Activated CD8-positive, alpha-beta T cell treated with anti-CD3 and anti-CD28 coated beads, Interleukin-2, amount 10 ng/mL, durations not matched to agents 7 days and 5 days (primary cell): Measurements from ENCODE around the gene MORN4. TPM values are rescaled to one million over a fixed set of nuclear protein-coding genes. Genes with fewer than 3 reads are reported as not detected.
"Not testable (repeated sequence)": the region's sequence is repeated elsewhere in the genome, so short reads cannot be mapped to it uniquely, and the experiment has no call there.

Source experiments
- ATAC-seq: fragments of 150-1000 bp; cut with Tn5 transposase; one replicate; pipeline ENCODE4 v1.10.0; 2021; ENCODE audit warnings: moderate library complexity
- CTCF ChIA-PET: fragments of 350-600 bp; sonication (Branson Sonifier 250); formaldehyde crosslinking; loops from one replicate; lab custom pipeline; 2021; ENCODE audit warnings: antibody characterized with exemption; lab: Charles Lee
- POLR2A ChIA-PET: fragments of 350-600 bp; sonication (Branson Sonifier 250); formaldehyde crosslinking; loops from one replicate; lab custom pipeline; 2021; ENCODE audit warnings: antibody characterized with exemption; lab: Charles Lee
- DNase-seq: peaks from one replicate; pipeline ENCODE4 v3.0.0-alpha.2; 2020
- H3K27ac Mint-ChIP-seq: one replicate; pipeline ENCODE4 v1.8.0; 2021; ENCODE audit warnings: mild to moderate bottlenecking, mixed read lengths
- H3K27me3 Mint-ChIP-seq: one replicate; pipeline ENCODE4 v1.8.0; 2021; ENCODE audit warnings: low read depth, mixed read lengths
- H3K36me3 Mint-ChIP-seq: one replicate; pipeline ENCODE4 v1.8.0; 2021; ENCODE audit warnings: low read depth, mixed read lengths
- H3K4me1 Mint-ChIP-seq: one replicate; pipeline ENCODE4 v1.8.0; 2021; ENCODE audit warnings: low read depth, mixed read lengths
- H3K4me3 Mint-ChIP-seq: one replicate; pipeline ENCODE4 v1.8.0; 2021; ENCODE audit warnings: mild to moderate bottlenecking, mixed read lengths
- H3K9me3 Mint-ChIP-seq: one replicate; pipeline ENCODE4 v1.8.0; 2022; ENCODE audit warnings: mixed read lengths; ENCODE audit not compliant: insufficient read depth
- total RNA-seq, 2 experiments: library from RNA; stranded (reverse); gene quantifications; one replicate each; pipeline ENCODE4 v1.2.3, GENCODE V29; 2021

The MORN4 gene
- total RNA-seq, 2 experiments from 2014 or later = 1.1 to 1.2 TPM

DNA sequence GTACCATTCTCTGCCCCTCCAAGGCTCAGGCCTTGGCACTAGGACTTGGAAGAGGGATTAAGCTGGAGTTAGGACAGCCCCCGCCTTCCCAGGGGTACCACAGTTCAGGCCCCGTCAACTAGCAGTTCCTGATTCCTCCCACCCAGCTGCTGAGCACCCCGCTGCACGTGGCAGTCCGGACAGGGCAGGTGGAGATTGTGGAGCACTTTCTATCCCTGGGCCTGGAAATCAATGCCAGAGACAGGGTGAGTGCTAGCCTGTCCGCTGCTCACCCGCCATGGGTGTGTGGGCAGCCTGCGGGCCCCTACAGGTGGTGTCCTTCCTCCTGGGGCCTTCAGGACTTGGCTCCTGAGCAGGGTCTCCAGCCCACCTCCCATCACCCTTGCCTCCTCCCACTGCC is 51.1 kb downstream of the MORN4 start:
- ChIA-PET POLR2A (no interaction called here), CTCF (no interaction called here)
- H3K36me3 Mint-ChIP-seq = no peaks in the 10 kb centered on the region
- H3K4me1 Mint-ChIP-seq = no peaks in the 10 kb centered on the region
- H3K9me3 Mint-ChIP-seq = no peaks in the 10 kb centered on the region
- H3K27me3 Mint-ChIP-seq = peaks cover 5% of the 10 kb centered on the region
- no peak overlapping the region for H3K27ac Mint-ChIP-seq
- ATAC-seq (no peak), DNase-seq (no peak)
- no peak overlapping the region for H3K4me3 Mint-ChIP-seq

DNA sequence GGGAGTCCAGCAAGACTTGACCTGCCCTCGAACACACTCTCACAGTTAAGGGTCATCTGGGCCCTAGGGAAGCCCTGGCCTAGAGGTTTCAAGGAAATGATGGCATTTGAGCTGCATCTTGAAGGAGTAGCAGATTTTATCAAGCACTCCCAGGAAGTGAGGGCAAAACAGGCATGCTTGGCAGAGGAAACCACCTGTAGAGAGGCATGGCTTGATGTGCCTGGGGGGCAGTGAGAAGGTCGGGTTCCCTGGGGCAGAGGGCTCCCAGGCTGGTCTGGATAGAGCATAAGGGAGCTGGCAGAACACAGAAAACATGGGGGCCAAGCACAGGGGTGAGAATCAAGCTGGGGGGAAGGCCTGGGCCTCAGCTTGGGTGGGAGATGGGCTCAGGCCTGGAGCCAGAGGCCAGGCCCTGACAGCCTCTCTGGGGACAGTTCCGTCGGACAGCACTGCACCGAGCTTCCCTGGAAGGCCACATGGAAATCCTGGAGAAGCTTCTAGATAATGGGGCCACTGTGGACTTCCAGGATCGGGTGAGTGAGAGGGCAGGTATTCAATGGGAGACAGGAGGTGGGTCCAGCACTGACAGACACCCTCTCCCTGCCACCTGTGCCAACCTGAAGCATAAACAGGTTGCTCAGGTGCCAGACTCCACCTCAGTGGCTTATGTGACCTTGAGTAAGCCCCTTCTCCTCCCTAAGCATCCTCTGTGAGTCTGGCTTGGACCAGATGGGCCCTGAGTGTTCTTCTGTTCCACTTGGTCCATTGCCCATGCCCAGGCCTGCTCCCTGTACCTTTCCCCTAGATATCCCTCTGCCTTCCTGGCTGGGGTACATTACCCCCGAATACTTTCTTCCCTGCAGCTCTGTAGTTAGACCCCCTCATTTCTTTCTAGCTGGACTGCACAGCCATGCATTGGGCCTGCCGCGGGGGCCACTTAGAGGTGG is 52.6 kb downstream of the MORN4 start:
- POLR2A ChIA-PET = no interaction called here
- no peaks in the 10 kb centered on the region for H3K9me3 Mint-ChIP-seq
- CTCF ChIA-PET = no interaction called here
- no peaks in the 10 kb centered on the region for H3K4me1 Mint-ChIP-seq
- no peak overlapping the region for H3K27ac Mint-ChIP-seq
- ATAC-seq (no peak), DNase-seq (no peak)
- no peak overlapping the region for H3K4me3 Mint-ChIP-seq
- H3K36me3 Mint-ChIP-seq = no peaks in the 10 kb centered on the region
- no peaks in the 10 kb centered on the region for H3K27me3 Mint-ChIP-seq

DNA sequence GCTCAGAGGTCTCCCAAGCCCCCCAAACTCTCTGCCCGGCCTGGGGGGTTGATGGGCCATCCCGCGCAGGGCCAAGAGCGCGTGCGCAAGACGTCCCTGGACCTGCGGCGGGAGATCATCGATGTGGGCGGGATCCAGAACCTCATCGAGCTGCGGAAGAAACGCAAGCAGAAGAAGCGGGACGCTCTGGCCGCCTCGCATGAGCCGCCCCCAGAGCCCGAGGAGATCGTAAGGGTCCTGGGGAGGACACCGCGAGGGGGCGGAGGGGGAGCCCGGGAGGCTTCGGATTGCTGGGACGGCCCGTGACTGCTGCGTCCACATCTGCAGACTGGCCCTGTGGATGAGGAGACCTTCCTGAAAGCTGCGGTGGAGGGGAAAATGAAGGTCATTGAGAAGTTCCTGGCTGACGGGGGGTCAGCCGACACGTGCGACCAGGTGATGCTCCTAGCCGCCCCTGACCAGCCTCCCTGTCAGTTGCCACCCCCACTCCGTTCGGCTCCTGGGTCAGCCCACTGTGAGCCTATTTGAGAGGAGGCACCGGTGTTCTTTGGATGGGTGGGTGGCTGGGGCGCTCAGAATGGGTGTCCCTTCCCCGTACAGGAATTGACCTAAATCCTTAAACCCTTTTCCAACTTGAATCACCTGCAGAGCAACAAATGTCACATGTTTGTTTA is 55.0 kb downstream of the MORN4 start:
- ChIA-PET POLR2A (no interaction called here), CTCF (no interaction called here)
- no peak overlapping the region for H3K27ac Mint-ChIP-seq
- ATAC-seq (no peak), DNase-seq (no peak)
- no peaks in the 10 kb centered on the region for H3K4me1 Mint-ChIP-seq
- no peak overlapping the region for H3K4me3 Mint-ChIP-seq
- H3K36me3 Mint-ChIP-seq = no peaks in the 10 kb centered on the region
- H3K9me3 Mint-ChIP-seq = no peaks in the 10 kb centered on the region
- H3K27me3 Mint-ChIP-seq = no peaks in the 10 kb centered on the region

DNA sequence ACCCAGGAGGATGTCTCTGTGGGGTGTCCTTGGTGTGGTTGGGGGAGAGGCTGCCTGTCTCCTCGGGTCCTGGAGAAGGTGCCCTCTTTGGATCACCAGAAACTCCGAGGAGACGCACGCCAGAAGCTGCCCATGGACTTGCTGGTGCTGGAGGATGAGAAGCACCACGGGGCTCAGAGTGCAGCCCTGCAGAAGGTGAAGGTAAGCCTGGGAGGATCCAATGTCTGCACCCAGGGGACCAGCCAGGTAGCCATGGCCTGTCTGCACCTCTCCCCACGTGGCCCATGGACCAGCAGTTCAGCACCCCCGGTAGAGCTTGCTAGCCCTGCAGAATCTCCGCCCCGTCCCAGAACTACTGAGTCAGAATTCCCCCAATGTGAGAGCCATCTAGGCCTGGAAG is 55.6 kb downstream of the MORN4 start:
- POLR2A ChIA-PET = no interaction called here
- H3K27me3 Mint-ChIP-seq = no peaks in the 10 kb centered on the region
- H3K9me3 Mint-ChIP-seq = no peaks in the 10 kb centered on the region
- H3K4me3 Mint-ChIP-seq = no peak overlapping the region
- no peak for DNase-seq
- no peak overlapping the region for H3K27ac Mint-ChIP-seq
- ATAC-seq = no peak
- no peaks in the 10 kb centered on the region for H3K4me1 Mint-ChIP-seq
- H3K36me3 Mint-ChIP-seq = no peaks in the 10 kb centered on the region
- CTCF ChIA-PET = no interaction called here

DNA sequence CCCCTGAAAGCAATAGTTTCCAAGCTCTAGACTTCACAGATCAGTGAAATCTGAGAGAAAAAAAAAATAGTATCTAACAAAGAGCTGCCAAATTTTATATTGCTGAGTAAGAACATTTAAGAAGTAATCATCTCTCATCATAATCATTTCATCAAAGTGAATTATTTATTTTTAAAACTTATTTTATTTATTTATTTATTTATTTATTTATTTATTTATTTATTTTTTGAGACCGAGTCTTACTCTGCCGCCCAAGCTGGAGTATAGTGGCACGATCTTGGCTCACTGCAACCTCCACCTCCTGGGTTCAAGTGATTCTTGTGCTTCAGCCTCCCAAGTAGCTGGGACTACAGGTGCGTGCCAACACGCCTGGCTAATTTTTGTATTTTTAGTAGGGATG is 56.8 kb downstream of the MORN4 start:
- H3K27me3 Mint-ChIP-seq, H3K36me3 Mint-ChIP-seq, H3K9me3 Mint-ChIP-seq, H3K27ac Mint-ChIP-seq, ATAC-seq, H3K4me3 Mint-ChIP-seq, H3K4me1 Mint-ChIP-seq, DNase-seq, POLR2A ChIA-PET: not testable (repeated sequence)
- CTCF ChIA-PET = interaction anchor here (1.1 kb wide), 1 partner anchor 42 kb away, joined by 4 read pairs; no protein-coding TSS in a partner anchor

DNA sequence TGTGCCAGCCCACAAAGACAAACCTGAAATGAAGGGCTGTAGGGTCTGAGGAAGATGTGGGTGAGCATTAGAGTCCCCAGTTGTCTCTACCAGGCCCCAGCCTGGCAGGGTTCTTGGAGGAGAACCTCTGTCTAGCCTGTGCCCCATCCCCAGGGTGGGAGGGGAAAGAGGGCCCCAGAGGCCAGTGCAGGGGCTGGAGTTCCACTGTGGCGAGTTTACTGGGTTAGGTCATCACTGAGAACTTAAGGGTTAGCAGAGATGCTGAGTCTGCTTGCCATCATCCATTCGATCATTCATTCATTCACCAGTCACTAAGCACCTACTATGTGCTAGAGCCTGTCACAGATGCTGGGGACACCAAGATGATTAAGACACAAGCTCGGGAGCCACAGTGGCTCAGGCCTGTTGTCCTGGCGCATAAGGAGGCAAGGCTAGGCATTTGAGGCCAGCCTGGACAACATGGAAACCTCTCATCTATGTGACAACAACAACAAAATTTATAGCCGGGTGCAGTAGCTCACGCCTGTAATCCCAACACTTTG is 58.1 kb downstream of the MORN4 start:
- POLR2A ChIA-PET = no interaction called here
- CTCF ChIA-PET = interaction anchor here (0.9 to 1.5 kb wide), 4 partner anchors 35 to 112 kb away, joined by 3 to 5 read pairs (median 4); partner anchors contain the start of gene AVPI1
- Mint-ChIP-seq H3K36me3 (no peaks in the 10 kb centered on the region), H3K27me3 (no peaks in the 10 kb centered on the region), H3K4me3 (no peak overlapping the region), H3K4me1 (no peaks in the 10 kb centered on the region), H3K9me3 (no peaks in the 10 kb centered on the region), H3K27ac (no peak overlapping the region)
- DNase-seq = no peak
- no peak for ATAC-seq

DNA sequence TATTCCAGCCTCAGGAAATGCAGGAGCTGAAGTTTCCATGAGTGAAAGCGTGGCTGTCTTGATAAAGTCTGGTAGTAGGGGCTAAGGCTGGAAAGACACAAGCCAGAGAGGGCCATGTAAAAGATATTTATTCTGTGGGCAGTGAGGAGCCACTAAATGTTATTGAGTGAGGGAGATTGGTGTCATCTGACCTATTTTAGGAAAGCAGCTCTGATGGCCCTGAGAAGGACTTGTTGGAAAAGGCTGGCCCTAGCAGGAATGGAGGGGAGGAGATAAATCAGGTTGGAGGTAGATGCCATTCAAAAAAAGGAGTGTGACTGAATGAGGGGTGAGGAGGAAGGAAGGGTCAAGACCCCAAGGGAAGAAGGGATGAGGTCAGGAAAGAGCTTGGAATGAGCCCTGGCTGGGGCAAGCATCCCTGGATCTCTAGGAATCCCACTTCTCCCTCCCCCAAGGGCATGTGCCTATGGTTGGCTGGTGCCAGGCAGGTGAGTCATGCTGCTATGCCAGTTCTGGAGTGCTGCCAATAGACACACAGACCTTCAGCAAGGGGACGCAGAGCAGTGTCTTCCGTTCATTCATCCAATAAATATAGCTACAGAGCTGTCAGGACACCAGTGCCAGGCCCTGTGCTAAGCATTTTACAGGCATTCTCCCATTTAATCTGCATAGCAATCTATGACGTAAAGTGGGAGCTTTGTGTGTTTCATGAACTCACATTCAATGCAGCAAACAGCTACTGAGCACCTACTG is 58.8 kb downstream of the MORN4 start:
- no peak for ATAC-seq
- Mint-ChIP-seq H3K27ac (no peak overlapping the region), H3K9me3 (no peaks in the 10 kb centered on the region), H3K4me3 (no peak overlapping the region), H3K4me1 (no peaks in the 10 kb centered on the region), H3K27me3 (no peaks in the 10 kb centered on the region), H3K36me3 (no peaks in the 10 kb centered on the region)
- ChIA-PET CTCF (interaction anchor here (0.7 to 1.5 kb wide), 5 partner anchors 16 to 112 kb away, joined by 3 to 5 read pairs (median 4); partner anchors contain the start of gene AVPI1), POLR2A (no interaction called here)
- DNase-seq = no peak

DNA sequence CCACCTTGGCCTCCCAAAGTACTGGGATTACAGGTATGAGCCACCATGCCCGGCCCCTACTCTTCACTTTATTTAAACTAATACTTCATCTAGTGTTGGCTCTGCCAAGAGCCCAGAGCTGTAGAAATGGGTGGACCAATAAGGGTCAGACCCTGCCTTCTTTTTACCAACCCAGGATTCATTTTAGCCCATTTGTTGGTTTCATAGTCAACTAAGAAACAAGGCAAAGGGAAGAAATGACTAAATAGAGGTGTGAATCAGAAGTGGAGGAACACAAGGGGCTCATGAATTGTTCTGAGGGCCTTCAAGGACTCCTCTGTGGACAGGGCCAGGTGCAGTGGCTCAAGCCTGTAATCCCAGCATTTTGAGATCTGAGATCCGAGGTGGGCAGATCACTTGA is 59.6 kb downstream of the MORN4 start:
- ATAC-seq (no peak), DNase-seq (no peak)
- H3K9me3 Mint-ChIP-seq = no peaks in the 10 kb centered on the region
- H3K27me3 Mint-ChIP-seq = no peaks in the 10 kb centered on the region
- ChIA-PET CTCF (interaction anchor here (0.8 to 3.8 kb wide), 3 partner anchors 20 to 110 kb away, joined by 3 to 22 read pairs (median 5); no protein-coding TSS in a partner anchor), POLR2A (no interaction called here)
- no peak overlapping the region for H3K27ac Mint-ChIP-seq
- H3K4me3 Mint-ChIP-seq = no peak overlapping the region
- no peaks in the 10 kb centered on the region for H3K4me1 Mint-ChIP-seq
- no peaks in the 10 kb centered on the region for H3K36me3 Mint-ChIP-seq

DNA sequence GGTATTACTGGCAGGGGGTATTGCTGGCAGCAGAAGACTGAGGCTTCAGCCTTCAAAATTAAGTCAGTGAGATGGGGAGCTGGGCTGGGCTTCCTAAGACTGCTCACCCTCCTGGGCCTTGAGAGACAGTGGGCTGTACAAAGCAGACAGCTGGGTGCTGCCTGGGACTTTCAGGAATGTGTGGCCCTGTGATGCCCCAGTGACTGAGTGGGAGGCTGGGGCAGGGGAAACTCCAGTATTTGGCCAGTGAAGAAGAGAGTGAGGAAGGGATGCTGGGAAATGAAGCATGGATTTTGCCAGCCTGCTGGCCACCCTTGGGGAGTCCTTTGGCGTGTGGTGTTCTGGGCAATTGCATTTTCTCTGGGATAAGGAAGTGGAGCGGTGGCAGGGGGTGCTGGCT is 60.3 kb downstream of the MORN4 start:
- no peaks in the 10 kb centered on the region for H3K36me3 Mint-ChIP-seq
- no peaks in the 10 kb centered on the region for H3K4me1 Mint-ChIP-seq
- no peaks in the 10 kb centered on the region for H3K27me3 Mint-ChIP-seq
- no peaks in the 10 kb centered on the region for H3K9me3 Mint-ChIP-seq
- no peak overlapping the region for H3K27ac Mint-ChIP-seq
- DNase-seq (no peak), ATAC-seq (no peak)
- CTCF ChIA-PET = interaction anchor here (0.8 to 3.8 kb wide), 10 partner anchors 9 to 163 kb away, joined by 3 to 22 read pairs (median 7); partner anchors contain the start of genes HOGA1 and ZFYVE27
- POLR2A ChIA-PET = no interaction called here
- no peak overlapping the region for H3K4me3 Mint-ChIP-seq

DNA sequence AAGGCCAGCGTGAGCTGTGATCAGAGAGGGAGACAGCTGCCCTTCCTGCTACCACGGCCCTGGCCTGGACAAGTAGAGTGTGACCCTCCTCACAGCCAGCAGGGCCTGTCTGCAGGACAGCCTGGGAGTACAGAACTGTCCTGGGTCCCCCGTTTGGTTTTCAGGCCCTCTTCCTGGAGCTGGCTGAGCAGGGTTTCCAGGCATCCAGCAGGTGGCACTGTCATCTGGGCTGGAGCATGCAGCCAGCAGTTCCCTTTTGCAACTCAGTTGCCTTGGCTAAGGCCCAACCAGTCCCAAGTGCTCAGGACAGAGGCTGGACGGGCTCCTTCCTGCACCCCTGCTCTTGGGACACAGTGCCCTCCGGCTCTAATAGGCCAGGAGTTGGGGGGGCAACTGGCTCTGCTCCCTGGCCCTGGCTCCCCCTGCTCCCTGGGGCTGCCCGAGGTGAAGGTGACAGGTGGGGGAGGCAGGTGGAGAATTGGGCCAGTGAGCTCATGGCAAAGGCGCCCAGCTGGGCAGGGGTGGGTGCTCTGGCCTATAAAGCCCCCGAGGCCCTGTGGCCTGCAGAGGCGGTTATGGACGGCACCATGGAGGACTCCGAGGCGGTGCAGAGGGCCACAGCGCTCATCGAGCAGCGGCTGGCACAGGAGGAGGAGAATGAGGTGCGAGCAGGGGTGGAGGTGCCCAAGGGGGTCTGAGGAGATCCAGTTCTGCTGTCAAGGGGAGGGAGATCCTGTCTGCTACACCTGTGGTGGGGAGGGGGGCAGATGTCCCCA is 60.9 kb downstream of the MORN4 start, which contains the start of gene ANKRD2:
Gene ANKRD2, plus strand, starts transcription at position 566 of the 776 bp plus-strand sequence. Its CDS starts 10 bp downstream, at position 576.
- peak; percentile 76 for DNase-seq
- no peaks in the 10 kb centered on the region for H3K27me3 Mint-ChIP-seq
- H3K36me3 Mint-ChIP-seq = no peaks in the 10 kb centered on the region
- no peak within 1 kb of the TSS for H3K27ac Mint-ChIP-seq
- peak; percentile 84 for ATAC-seq
- POLR2A ChIA-PET = no interaction called here
- CTCF ChIA-PET = interaction anchor here (0.6 to 3.8 kb wide), 29 partner anchors 9 to 535 kb away, joined by 3 to 22 read pairs (median 4); partner anchors contain the start of genes HOGA1, RRP12 and ZFYVE27
- H3K9me3 Mint-ChIP-seq = no peaks in the 10 kb centered on the region
- H3K4me1 Mint-ChIP-seq = no peaks in the 10 kb centered on the region
- no peak within 1 kb of the TSS for H3K4me3 Mint-ChIP-seq
